ENCODE measurements around the gene MMEL1. TPM values are rescaled to one million over a fixed set of nuclear protein-coding genes. Genes with fewer than 3 reads are reported as not detected.
A peak's percentile ranks its signal among the peaks of the same experiment; 100 is the strongest.

Gene MMEL1
- total and polyA plus RNA-seq, 2 donors (not counting 3 experiments of a cell fraction or from before 2014, with no cell fraction given): 1.1 to 1.2 TPM

- CTCF ChIA-PET: interaction anchor here (0.7 kb wide), 1 partner anchor 13 kb away, joined by 3 read pairs; no protein-coding TSS in a partner anchor
- Histone ChIP-seq H3K4me2 (ENCODE audit: insufficient read depth, low read length) (no peak overlapping the region), H3K9me1 (replicated peaks; ENCODE audit: control insufficient read depth, extremely low read depth, insufficient read depth, low read length) (no peaks in the 10 kb centered on the region), H3K27ac (ENCODE audit: insufficient read depth, low read depth, low read length) (no peak overlapping the region), H3K4me3 (replicated peaks in 1 of 3; ENCODE audit: insufficient read depth in 1 of 3, low read depth in 1 of 3, low read length in 3 of 3) (no peak overlapping the region), H3K9ac (replicated peaks; ENCODE audit: extremely low read depth, insufficient read depth, low read length) (no peak overlapping the region), H3K27me3 (ENCODE audit: control insufficient read depth in 2 of 2, insufficient read depth in 2 of 2, low read length in 2 of 2) (peaks cover 2 to 4% of the 10 kb centered on the region in 2 experiments), H2AFZ (ENCODE audit: low read depth, low read length) (no peak overlapping the region), H4K20me1 (replicated peaks; ENCODE audit: control insufficient read depth, extremely low read depth, insufficient read depth, low read length) (no peaks in the 10 kb centered on the region), H3K4me1 (ENCODE audit: control insufficient read depth, extremely low read depth, insufficient read depth, low read length) (peaks cover 13% of the 10 kb centered on the region), H3K9me3 (replicated peaks; ENCODE audit: control insufficient read depth, insufficient read depth, low read length) (no peaks in the 10 kb centered on the region), H3K79me2 (ENCODE audit: control insufficient read depth, insufficient read depth, low read length) (no peaks in the 10 kb centered on the region), H3K36me3 (ENCODE audit: control insufficient read depth in 2 of 2, extremely low read depth in 1 of 2, insufficient read depth in 2 of 2, low read length in 2 of 2) (no peaks in the 10 kb centered on the region)
- dilution Hi-C loops (cut with MboI; ENCODE audit: extremely low pct_ligation_motif_present, low sequenced_read_pairs) (no loop called here), intact Hi-C loops (cut with micrococcal nuclease) (no loop called here)
- BruUV-seq (replicated peaks): no TSS peak
- no peak for DNase-seq (ENCODE audit: low read depth, low spot score)
- peak; percentile 53 for FAIRE-seq
- TF ChIP-seq GATA2 (IDR thresholded peaks at IDR 0.05; ENCODE audit: insufficient read depth, insufficient read length, low read depth, low read length) (no peak), JUN (IDR thresholded peaks at IDR 0.05; ENCODE audit: borderline replicate concordance, insufficient read depth, insufficient read length, low read depth) (no peak), EZH2 (IDR thresholded peaks at IDR 0.05; ENCODE audit: borderline replicate concordance, low read depth, low read length, severe bottlenecking) (no peak), POLR2A (IDR thresholded peaks at IDR 0.05; ENCODE audit: low read depth, low read length) (no peak), MYC (IDR thresholded peaks at IDR 0.05; ENCODE audit: low read depth, low read length) (no peak), POLR2AphosphoS5 (IDR thresholded peaks at IDR 0.05; ENCODE audit: insufficient read depth, low read depth, low read length) (no peak), MAX (IDR thresholded peaks at IDR 0.05; ENCODE audit: insufficient read depth, insufficient read length) (no peak), FOS (IDR thresholded peaks at IDR 0.05; ENCODE audit: borderline replicate concordance, insufficient read depth, low read length) (no peak)
- TF ChIP-seq, protein P1, sequence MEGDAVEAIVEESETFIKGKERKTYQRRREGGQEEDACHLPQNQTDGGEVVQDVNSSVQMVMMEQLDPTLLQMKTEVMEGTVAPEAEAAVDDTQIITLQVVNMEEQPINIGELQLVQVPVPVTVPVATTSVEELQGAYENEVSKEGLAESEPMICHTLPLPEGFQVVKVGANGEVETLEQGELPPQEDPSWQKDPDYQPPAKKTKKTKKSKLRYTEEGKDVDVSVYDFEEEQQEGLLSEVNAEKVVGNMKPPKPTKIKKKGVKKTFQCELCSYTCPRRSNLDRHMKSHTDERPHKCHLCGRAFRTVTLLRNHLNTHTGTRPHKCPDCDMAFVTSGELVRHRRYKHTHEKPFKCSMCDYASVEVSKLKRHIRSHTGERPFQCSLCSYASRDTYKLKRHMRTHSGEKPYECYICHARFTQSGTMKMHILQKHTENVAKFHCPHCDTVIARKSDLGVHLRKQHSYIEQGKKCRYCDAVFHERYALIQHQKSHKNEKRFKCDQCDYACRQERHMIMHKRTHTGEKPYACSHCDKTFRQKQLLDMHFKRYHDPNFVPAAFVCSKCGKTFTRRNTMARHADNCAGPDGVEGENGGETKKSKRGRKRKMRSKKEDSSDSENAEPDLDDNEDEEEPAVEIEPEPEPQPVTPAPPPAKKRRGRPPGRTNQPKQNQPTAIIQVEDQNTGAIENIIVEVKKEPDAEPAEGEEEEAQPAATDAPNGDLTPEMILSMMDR (IDR thresholded peaks at IDR 0.05; ENCODE audit: extremely low read depth in 1 of 2, insufficient read depth in 1 of 2, low read depth in 1 of 2, low read length in 2 of 2): no peak
- POLR2A ChIA-PET: no interaction called here
These were observed 58.5 kb downstream of the MMEL1 start for GRCh38 chr1:2574350-2574749.

Data from endothelial cell of umbilical vein (primary cell).